GM12875 (cell line): ENCODE data around the gene TRIM8.

Experiments
- H3K4me3 ChIP-seq: one replicate; pipeline ENCODE4 v1.5.1; 2011; ENCODE audit warnings: low read depth, low read length, control low read depth
- CTCF ChIP-seq: IDR thresholded peaks from 2 replicates; pipeline ENCODE4 v1.5.1; 2011; ENCODE audit warnings: low read depth, mild to moderate bottlenecking, control low read depth, inconsistent platforms, low read length, moderate library complexity, borderline replicate concordance; ENCODE audit not compliant: insufficient read depth

TRIM8 gene

DNA sequence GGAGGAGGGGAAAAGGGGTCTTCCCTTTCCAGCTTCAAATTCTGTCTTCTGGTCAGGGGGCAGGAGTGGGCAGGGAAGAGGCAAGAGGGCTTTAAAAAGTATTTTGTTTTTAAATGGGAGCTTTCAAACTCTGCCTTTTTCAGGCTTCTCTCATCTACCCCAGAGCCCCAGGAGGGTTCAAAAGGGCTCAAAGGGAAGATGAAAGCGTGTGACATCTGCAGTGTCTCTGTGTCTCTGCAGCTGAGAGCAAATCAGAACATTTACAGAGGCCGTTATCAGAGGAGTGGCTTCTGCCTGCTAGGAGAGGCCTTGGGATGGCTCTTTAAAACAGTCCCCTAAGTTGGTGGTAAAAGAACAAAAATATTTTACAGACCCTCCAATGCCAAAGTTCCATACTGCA lies 30.3 kb downstream of the TRIM8 start:
- no peak overlapping the region for H3K4me3 ChIP-seq

DNA sequence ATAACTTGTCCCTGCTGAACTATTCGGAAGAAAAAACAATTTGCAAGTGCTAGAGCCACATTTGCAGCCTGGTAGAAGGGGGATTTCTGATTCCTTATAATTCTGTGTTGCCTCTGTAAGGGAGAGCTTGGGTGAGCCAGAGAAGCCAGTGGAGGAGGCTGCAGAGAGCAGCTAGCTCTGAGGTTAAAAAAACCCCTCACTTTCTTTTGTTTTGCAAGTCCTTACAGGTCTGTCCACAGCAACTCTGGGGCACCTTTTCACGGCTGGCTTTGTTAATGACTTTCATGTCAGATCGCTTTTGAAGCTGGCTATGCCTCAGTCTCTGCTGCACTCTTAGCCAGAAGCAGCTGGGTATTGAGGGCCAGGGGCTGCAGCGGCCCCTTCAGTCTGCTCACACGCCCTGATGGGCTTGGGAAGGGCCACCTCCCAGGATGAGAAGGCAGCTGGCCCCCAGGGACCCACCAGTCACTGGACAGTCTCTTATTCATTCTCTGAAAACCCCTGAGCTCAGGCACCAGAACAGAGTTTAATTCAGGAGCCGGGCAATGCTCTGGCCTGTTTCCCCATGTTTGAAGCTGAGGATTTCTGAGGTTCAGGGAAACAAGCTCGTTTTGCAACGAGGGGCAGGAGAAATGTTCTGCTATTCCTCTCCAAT lies 30.9 kb downstream of the TRIM8 start:
- TF ChIP-seq CTCF = no peak

More for the DNA sequence above, 30.3 kb downstream of the TRIM8 start:
- no peak for TF ChIP-seq CTCF

GRCh38 chr10:102675666-102676533 lies 31.6 kb downstream of the TRIM8 start:
- H3K4me3 ChIP-seq = no peak overlapping the region

More for the DNA sequence above, 30.9 kb downstream of the TRIM8 start:
- no peak overlapping the region for H3K4me3 ChIP-seq

GRCh38 chr10:102676534-102677315 lies 32.4 kb downstream of the TRIM8 start:
- TF ChIP-seq CTCF = no peak
- no peak overlapping the region for H3K4me3 ChIP-seq

More at GRCh38 chr10:102675666-102676533, 31.6 kb downstream of the TRIM8 start:
- no peak for TF ChIP-seq CTCF

DNA sequence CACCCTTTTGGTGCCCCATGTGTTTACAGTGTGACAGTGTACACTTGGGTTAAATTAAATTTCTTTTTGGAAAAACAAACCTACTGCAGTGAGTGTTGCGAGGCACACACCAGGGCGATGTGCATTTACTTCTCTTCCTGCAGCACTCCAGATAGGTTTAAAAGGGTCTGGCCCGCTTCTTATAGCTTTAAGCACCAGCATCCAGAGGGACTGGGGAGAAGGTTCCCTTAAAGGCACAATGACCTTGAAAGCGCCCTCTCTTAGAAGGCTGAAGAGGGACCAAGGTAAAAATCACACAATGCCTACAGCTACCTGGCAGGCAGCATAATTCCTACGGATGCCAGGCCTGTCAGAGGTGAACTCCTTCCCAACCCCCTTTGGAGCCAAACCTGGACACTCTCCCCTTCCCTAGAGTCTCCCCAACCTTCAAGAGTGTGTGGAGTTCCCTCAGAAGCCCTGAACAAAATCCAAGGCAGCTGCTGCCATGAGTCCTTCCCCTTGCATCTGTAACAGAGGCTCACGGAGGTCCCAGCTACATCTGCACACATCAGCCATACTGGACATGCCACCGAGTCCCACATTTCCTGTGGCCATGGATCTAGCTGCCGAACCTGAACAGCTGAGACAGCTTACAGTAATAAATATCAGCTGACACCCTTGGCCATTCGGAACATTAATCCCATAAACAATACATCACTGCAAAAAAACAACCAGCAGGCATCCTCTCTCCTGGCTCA lies 33.2 kb downstream of the TRIM8 start:
- TF ChIP-seq CTCF = no peak
- no peak overlapping the region for H3K4me3 ChIP-seq

GRCh38 chr10:102678068-102678400 lies 33.8 kb downstream of the TRIM8 start:
- TF ChIP-seq CTCF = no peak
- H3K4me3 ChIP-seq = no peak overlapping the region
